HCT116 (cell line): ENCODE results near the gene TALDO1. TPM values are rescaled to one million over a fixed set of nuclear protein-coding genes. Genes with fewer than 3 reads are reported as not detected.

ENCODE experiments used
- ATAC-seq: fragments of 200-7000 bp; cut with Tn5 transposase; 2 replicates; pipeline ENCODE4 v1.9.1; 2020; ENCODE audit warnings: mild to moderate bottlenecking, moderate library complexity
- BruUV-seq: library from RNA; stranded (reverse); fragments of 400-500 nt; replicated peaks from 2 replicates; lab custom pipeline; 2021; lab: Mats Ljungman, UMichigan
- CTCF ChIA-PET: fragments of 300-600 bp; sonication (Branson Sonifier 250); formaldehyde crosslinking; loops from one replicate; lab custom pipeline; 2021; ENCODE audit warnings: antibody characterized with exemption; lab: Charles Lee
- POLR2A ChIA-PET: fragments of 300-600, 350-600 bp; sonication (Branson Sonifier 250); formaldehyde crosslinking; loops from one replicate; lab custom pipeline; 2021; ENCODE audit warnings: antibody characterized with exemption; lab: Charles Lee
- RAD21 ChIA-PET, 2 experiments: fragments of 300-600 bp; sonication (Branson Sonifier 250); formaldehyde crosslinking; loops; one replicate each; lab custom pipeline; 2023; ENCODE audit warnings: low total read pairs in 2 of 2; ENCODE audit not compliant: uncharacterized antibody in 2 of 2, unreplicated experiment in 2 of 2, low non-redundant PET in 1 of 2; lab: Charles Lee
- DNase-seq: peaks from one replicate; pipeline ENCODE4 v3.0.0-alpha.2; 2010; ENCODE audit warnings: low read depth, low spot score
- H2AFZ ChIP-seq: fragments of 200-600 bp; shearing (Covaris generic), sonication (generic); 2 replicates; pipeline ENCODE4 v1.6.1; 2017; ENCODE audit warnings: low read depth, mixed run types, mixed read lengths, antibody characterized with exemption, low read length; ENCODE audit not compliant: poor library complexity, severe bottlenecking
- H3K27ac ChIP-seq: 2 replicates; pipeline ENCODE4 v1.5.1; 2012; ENCODE audit warnings: low read depth, low read length
- H3K27me3 ChIP-seq: fragments of 200-600 bp; sonication (generic); 2 replicates; pipeline ENCODE4 v1.6.1; 2016; ENCODE audit warnings: mixed run types, low read length, mixed read lengths; ENCODE audit not compliant: insufficient read depth
- H3K36me3 ChIP-seq, 2 experiments: fragments of 200-500 bp in 1 of 2; fragments of 200-600 bp in 1 of 2; sonication (Bioruptor generic) in 1 of 2; sonication (generic) in 1 of 2; 2 replicates each; pipeline versions ENCODE4 v1.5.1 to v1.6.1; 2014 to 2016; ENCODE audit warnings: low read length in 2 of 2, inconsistent platforms in 1 of 2, mixed read lengths in 1 of 2, mixed run types in 1 of 2; ENCODE audit not compliant: insufficient read depth in 2 of 2, control insufficient read depth in 1 of 2
- H3K4me1 ChIP-seq, 2 experiments: fragments of 200-600 bp in 1 of 2; sonication (generic) in 1 of 2; 2 replicates each; pipeline versions ENCODE4 v1.5.1 to v1.6.1; 2012 to 2017; ENCODE audit warnings: low read length in 2 of 2, inconsistent platforms in 1 of 2, mild to moderate bottlenecking in 1 of 2, mixed read lengths in 1 of 2, mixed run types in 1 of 2, moderate library complexity in 1 of 2; ENCODE audit not compliant: insufficient read depth in 2 of 2, control insufficient read depth in 1 of 2
- H3K4me2 ChIP-seq: fragments of 200-600 bp; sonication (generic); 2 replicates; pipeline ENCODE4 v1.6.1; 2017; ENCODE audit warnings: mixed run types, low read length, mixed read lengths
- H3K4me3 ChIP-seq, 2 experiments: fragments of 200-600 bp in 1 of 2; sonication (generic) in 1 of 2; replicated peaks in 1 of 2; 2 replicates each; pipeline ENCODE4 v1.5.1; 2011 to 2016; ENCODE audit warnings: low read length in 2 of 2, control low read depth in 1 of 2, low read depth in 1 of 2, mild to moderate bottlenecking in 1 of 2, mixed read lengths in 1 of 2, mixed run types in 1 of 2
- H3K79me2 ChIP-seq: fragments of 200-600 bp; sonication (generic); 2 replicates; pipeline ENCODE4 v1.6.1; 2017; ENCODE audit warnings: mild to moderate bottlenecking, mixed run types, low read length, moderate library complexity, mixed read lengths; ENCODE audit not compliant: insufficient read depth
- H3K9ac ChIP-seq: fragments of 200-600 bp; sonication (generic); 2 replicates; pipeline ENCODE4 v1.6.1; 2016; ENCODE audit warnings: low read length, mixed read lengths
- H3K9me2 ChIP-seq: fragments of 200-600 bp; sonication (generic), shearing (Covaris generic); 2 replicates; pipeline ENCODE4 v1.6.1; 2017; ENCODE audit warnings: mixed run types, mild to moderate bottlenecking, moderate library complexity; ENCODE audit not compliant: insufficient read depth
- H3K9me3 ChIP-seq, 2 experiments: fragments of 200-500 bp in 1 of 2; fragments of 200-600 bp in 1 of 2; sonication (Bioruptor generic) in 1 of 2; sonication (generic) in 1 of 2; 2 replicates each; pipeline ENCODE4 v1.6.1; 2014 to 2017; ENCODE audit warnings: low read length in 2 of 2, mixed read lengths in 2 of 2, inconsistent platforms in 1 of 2, low read depth in 1 of 2, mild to moderate bottlenecking in 1 of 2, mixed run types in 1 of 2, moderate library complexity in 1 of 2; ENCODE audit not compliant: control insufficient read depth in 1 of 2, insufficient read depth in 1 of 2
- H4K20me1 ChIP-seq: fragments of 200-600 bp; sonication (generic), shearing (Covaris generic); 2 replicates; pipeline ENCODE4 v1.6.1; 2017; ENCODE audit warnings: mixed run types, mild to moderate bottlenecking, moderate library complexity; ENCODE audit not compliant: insufficient read depth
- ELF1 ChIP-seq: IDR thresholded peaks from 2 replicates; pipeline ENCODE4 v1.6.1; 2012; ENCODE audit warnings: low read depth, borderline replicate concordance
- EZH2 ChIP-seq: fragments of 200-600 bp; sonication (generic); IDR thresholded peaks from 2 replicates; pipeline ENCODE4 v1.6.1; 2017; ENCODE audit warnings: antibody characterized with exemption, mixed run types
- EZH2phosphoT487 ChIP-seq: fragments of 200-600 bp; IDR thresholded peaks from 2 replicates; pipeline ENCODE4 v1.6.1; 2018; ENCODE audit warnings: antibody characterized with exemption, borderline replicate concordance
- FOSL1 ChIP-seq: IDR thresholded peaks from 2 replicates; pipeline ENCODE4 v1.6.1; 2012; ENCODE audit warnings: low read depth
- JUND ChIP-seq: IDR thresholded peaks from 2 replicates; pipeline ENCODE4 v1.6.1; 2012
- POLR2A ChIP-seq: IDR thresholded peaks from 2 replicates; pipeline ENCODE4 v1.7.0; 2011; ENCODE audit warnings: borderline replicate concordance; ENCODE audit not compliant: insufficient read depth, insufficient read length; ENCODE audit errors: extremely low read depth
- POLR2AphosphoS5 ChIP-seq: IDR thresholded peaks from 2 replicates; pipeline ENCODE4 v1.6.1; 2011; ENCODE audit warnings: mild to moderate bottlenecking, low read depth, low read length, moderate library complexity
- RAD21 ChIP-seq: IDR thresholded peaks from 2 replicates; pipeline ENCODE4 v1.6.1; 2012; ENCODE audit warnings: low read depth, mild to moderate bottlenecking
- SIN3A ChIP-seq: IDR thresholded peaks from 2 replicates; pipeline ENCODE4 v1.6.1; 2012; ENCODE audit warnings: low read depth
- SP1 ChIP-seq: IDR thresholded peaks from 2 replicates; pipeline ENCODE4 v1.6.1; 2012; ENCODE audit warnings: low read depth
- SRF ChIP-seq: IDR thresholded peaks from 2 replicates; pipeline ENCODE4 v1.6.1; 2012; ENCODE audit warnings: low read depth
- TCF7L2 ChIP-seq: IDR thresholded peaks from 2 replicates; pipeline ENCODE4 v1.7.0; 2011; ENCODE audit warnings: borderline replicate concordance, inconsistent platforms; ENCODE audit not compliant: insufficient read depth, insufficient read length; ENCODE audit errors: extremely low read depth
- ZFX ChIP-seq: fragments of 450-650 bp; IDR thresholded peaks from 2 replicates; pipeline ENCODE4 v1.6.1; 2017
- intact Hi-C: fragments of 100-400 bp; cut with micrococcal nuclease; formaldehyde crosslinking; loops from 2 replicates; pipeline ENCODE4 v1.10.0; 2022
- total RNA-seq: library from RNA; stranded (reverse); gene quantifications from one replicate; pipeline ENCODE4 v1.2.1, GENCODE V29; 2021; ENCODE audit not compliant: unreplicated experiment
- TF ChIP-seq, protein P1 (sequence below): IDR thresholded peaks from 2 replicates; pipeline ENCODE4 v1.6.1; 2012
- TF ChIP-seq, protein P2 (sequence below): IDR thresholded peaks from 2 replicates; pipeline ENCODE4 v1.6.1; 2012; ENCODE audit warnings: low read depth
- TF ChIP-seq, protein P3 (sequence below): IDR thresholded peaks from 2 replicates; pipeline ENCODE4 v1.6.1; 2011; ENCODE audit warnings: mild to moderate bottlenecking, low read length, moderate library complexity; ENCODE audit not compliant: insufficient replicate concordance; ENCODE audit errors: extremely low read depth

Gene TALDO1
- total RNA-seq, 1 experiment from 2014 or later, result 242 TPM

DNA sequence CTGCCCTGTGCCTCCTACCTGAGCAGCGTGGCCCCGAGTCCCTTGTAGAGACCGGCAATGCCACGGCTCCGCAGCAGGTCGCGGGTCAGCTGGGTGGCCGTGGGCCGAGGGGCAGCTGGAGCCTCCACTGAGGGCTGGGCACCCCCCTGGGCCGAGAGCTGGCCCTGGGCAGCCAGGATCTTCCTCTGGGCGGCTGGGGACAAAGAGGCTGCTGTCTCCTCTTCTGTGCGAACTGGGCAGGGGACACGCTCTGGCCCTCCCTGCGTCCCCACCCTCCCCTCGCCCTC lies 45.2 kb downstream of the TALDO1 start:
- H3K4me1 ChIP-seq, result peaks cover 17 to 48% of the 10 kb centered on the region in 2 experiments

DNA sequence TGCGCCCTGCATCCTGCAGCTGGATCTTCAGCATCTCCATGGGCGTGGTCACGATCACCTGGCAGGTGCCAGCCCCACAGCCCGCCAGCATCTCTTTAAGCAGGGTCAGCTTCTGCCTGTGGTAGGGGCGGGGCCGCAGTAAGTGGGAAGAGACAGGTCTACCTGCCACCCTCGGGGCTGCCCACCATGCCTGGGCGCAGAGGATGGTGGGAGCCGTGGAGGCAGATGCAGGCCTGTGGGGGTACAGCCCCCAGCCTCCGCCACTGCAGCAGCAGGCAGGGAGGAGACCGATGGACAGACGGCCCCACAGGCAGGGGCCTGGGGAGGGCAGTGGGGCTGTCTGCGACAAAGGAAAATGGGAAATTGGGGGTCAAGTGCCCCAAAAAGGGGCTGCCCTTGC lies 45.6 kb downstream of the TALDO1 start:
- Histone ChIP-seq H3K9ac (no peak overlapping the region), H3K4me1 (peaks cover 17 to 48% of the 10 kb centered on the region in 2 experiments), H3K4me3 (no peak overlapping the region), H3K4me2 (no peak overlapping the region), H3K36me3 (peaks cover 0 to 4% of the 10 kb centered on the region in 2 experiments; a peak in 1 of 4 replicates), H3K79me2 (peaks cover 29% of the 10 kb centered on the region), H2AFZ (no peak overlapping the region), H3K9me3 (no peaks in the 10 kb centered on the region), H3K9me2 (no peaks in the 10 kb centered on the region), H3K27me3 (no peaks in the 10 kb centered on the region), H3K27ac (no peak overlapping the region), H4K20me1 (no peaks in the 10 kb centered on the region)
- ChIA-PET POLR2A (no interaction called here), CTCF (no interaction called here), RAD21 (no interaction called here)
- intact Hi-C loops, result no loop called here
- no TSS peak for BruUV-seq
- ATAC-seq, result no peak
- no peak for DNase-seq
- no peak for TF ChIP-seq EZH2
- no peak for TF ChIP-seq ZFX
- no peak for TF ChIP-seq POLR2A
- TF ChIP-seq, protein P1, sequence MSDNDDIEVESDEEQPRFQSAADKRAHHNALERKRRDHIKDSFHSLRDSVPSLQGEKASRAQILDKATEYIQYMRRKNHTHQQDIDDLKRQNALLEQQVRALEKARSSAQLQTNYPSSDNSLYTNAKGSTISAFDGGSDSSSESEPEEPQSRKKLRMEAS, result no peak
- no peak for TF ChIP-seq SIN3A
- TF ChIP-seq, protein P2, sequence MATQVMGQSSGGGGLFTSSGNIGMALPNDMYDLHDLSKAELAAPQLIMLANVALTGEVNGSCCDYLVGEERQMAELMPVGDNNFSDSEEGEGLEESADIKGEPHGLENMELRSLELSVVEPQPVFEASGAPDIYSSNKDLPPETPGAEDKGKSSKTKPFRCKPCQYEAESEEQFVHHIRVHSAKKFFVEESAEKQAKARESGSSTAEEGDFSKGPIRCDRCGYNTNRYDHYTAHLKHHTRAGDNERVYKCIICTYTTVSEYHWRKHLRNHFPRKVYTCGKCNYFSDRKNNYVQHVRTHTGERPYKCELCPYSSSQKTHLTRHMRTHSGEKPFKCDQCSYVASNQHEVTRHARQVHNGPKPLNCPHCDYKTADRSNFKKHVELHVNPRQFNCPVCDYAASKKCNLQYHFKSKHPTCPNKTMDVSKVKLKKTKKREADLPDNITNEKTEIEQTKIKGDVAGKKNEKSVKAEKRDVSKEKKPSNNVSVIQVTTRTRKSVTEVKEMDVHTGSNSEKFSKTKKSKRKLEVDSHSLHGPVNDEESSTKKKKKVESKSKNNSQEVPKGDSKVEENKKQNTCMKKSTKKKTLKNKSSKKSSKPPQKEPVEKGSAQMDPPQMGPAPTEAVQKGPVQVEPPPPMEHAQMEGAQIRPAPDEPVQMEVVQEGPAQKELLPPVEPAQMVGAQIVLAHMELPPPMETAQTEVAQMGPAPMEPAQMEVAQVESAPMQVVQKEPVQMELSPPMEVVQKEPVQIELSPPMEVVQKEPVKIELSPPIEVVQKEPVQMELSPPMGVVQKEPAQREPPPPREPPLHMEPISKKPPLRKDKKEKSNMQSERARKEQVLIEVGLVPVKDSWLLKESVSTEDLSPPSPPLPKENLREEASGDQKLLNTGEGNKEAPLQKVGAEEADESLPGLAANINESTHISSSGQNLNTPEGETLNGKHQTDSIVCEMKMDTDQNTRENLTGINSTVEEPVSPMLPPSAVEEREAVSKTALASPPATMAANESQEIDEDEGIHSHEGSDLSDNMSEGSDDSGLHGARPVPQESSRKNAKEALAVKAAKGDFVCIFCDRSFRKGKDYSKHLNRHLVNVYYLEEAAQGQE, result no peak
- no peak for TF ChIP-seq RAD21
- TF ChIP-seq, protein P3, sequence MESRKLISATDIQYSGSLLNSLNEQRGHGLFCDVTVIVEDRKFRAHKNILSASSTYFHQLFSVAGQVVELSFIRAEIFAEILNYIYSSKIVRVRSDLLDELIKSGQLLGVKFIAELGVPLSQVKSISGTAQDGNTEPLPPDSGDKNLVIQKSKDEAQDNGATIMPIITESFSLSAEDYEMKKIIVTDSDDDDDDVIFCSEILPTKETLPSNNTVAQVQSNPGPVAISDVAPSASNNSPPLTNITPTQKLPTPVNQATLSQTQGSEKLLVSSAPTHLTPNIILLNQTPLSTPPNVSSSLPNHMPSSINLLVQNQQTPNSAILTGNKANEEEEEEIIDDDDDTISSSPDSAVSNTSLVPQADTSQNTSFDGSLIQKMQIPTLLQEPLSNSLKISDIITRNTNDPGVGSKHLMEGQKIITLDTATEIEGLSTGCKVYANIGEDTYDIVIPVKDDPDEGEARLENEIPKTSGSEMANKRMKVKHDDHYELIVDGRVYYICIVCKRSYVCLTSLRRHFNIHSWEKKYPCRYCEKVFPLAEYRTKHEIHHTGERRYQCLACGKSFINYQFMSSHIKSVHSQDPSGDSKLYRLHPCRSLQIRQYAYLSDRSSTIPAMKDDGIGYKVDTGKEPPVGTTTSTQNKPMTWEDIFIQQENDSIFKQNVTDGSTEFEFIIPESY, result no peak
- TF ChIP-seq EZH2phosphoT487, result no peak
- no peak for TF ChIP-seq SRF
- no peak for TF ChIP-seq SP1
- no peak for TF ChIP-seq JUND
- TF ChIP-seq TCF7L2, result no peak
- no peak for TF ChIP-seq POLR2AphosphoS5
- no peak for TF ChIP-seq ELF1

More for the DNA sequence above, 45.2 kb downstream of the TALDO1 start:
- H3K36me3 ChIP-seq, result peaks cover 0 to 4% of the 10 kb centered on the region in 2 experiments; a peak in 1 of 4 replicates
- no peak overlapping the region for H2AFZ ChIP-seq
- H3K9me2 ChIP-seq, result no peaks in the 10 kb centered on the region
- H3K27me3 ChIP-seq, result no peaks in the 10 kb centered on the region
- peaks cover 27% of the 10 kb centered on the region for H3K79me2 ChIP-seq
- no peak overlapping the region for H3K27ac ChIP-seq
- intact Hi-C loops, result no loop called here
- H4K20me1 ChIP-seq, result no peaks in the 10 kb centered on the region
- no peak for ATAC-seq
- no peak for DNase-seq
- no peak overlapping the region for H3K4me3 ChIP-seq
- ChIA-PET RAD21 (no interaction called here), POLR2A (no interaction called here), CTCF (no interaction called here)
- TF ChIP-seq FOSL1, result no peak
- TF ChIP-seq RAD21, result no peak
- TF ChIP-seq, protein P1, result no peak
- no peak overlapping the region for H3K9ac ChIP-seq
- BruUV-seq, result no TSS peak
- H3K9me3 ChIP-seq, result no peaks in the 10 kb centered on the region
- H3K4me2 ChIP-seq, result no peak overlapping the region
